GM18498 (cell line): ENCODE data around the gene CAPN5.
"Not testable (repeated sequence)": the region's sequence is repeated elsewhere in the genome, so short reads cannot be mapped to it uniquely, and the experiment has no call there.

Experiments used
- ATAC-seq: cut with Tn5 transposase; IDR thresholded peaks from one replicate; pipeline ENCODE4 v1.9.1; 2021; ENCODE audit warnings: mild to moderate bottlenecking, moderate library complexity; ENCODE audit not compliant: unreplicated experiment

The CAPN5 gene

DNA sequence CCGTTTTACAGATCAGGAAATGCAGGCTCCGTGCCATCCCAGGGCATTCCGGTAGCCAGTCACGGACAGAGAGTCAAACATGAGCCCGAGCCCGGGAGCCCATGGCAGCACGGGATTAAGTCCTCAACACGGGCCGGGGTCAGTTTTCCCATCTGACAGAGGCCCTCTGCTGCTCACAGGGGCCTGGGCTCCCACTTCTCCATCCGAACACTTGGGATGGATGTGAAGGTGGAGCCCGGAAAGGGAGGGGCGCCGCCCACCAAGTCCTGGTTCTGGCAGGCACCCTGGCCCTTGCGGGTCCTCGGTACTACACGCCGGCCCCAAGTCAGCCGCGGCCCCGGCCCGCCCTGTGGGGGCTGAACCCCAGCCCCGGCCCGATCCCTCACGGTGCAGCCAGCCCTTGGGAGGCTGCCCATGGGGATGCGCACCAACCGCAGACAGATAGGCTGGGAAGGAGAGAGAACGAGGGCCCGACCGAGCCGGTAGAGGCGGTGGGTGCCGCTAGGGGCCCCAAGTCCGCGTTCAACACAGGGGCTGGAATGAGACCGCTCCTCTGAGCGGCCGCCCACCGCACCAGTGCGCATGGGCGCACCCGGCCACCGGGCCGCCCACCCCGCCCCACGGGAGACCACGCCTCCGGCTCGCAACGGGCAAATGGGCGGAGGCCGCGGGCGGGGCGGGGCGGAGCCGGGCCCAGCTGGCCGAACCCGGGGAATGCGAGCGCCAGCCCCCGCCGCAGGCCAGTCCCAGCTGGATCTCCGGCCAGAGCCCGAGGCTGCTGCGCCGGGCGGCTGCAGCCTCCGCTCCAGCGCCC lies at the start of gene CAPN5:
Gene CAPN5, plus strand, starts transcription at position 743 of the 814 bp plus-strand sequence. CDS start 17,916 bp downstream, outside the sequence.
- peak; percentile 89 for ATAC-seq

DNA sequence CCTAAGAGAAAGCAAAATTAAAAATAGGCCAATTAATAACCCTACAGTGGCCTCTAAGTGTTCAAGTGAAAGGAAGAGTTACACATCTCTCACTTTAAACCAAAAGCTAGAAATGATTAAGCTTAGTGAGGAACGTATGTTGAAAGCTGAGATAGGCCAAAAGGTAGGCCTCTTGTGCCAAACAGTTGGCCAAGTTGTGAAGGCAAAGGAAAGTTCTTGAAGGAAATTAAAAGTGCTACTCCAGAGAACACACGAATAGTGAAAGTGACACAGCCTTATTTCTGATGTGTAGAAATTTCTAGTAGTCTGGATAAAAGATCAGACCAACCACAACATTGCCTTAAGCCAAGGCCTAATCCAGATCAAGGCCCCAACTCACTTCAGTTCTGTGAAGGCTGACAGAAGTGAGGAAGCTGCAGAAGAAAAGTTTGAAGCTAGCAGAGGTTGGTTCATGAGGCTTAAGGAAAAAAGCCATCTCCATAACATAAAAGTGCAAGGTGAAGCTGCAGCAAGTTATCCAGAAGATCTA lies 48.3 kb upstream of the CAPN5 start:
- not testable (repeated sequence) for ATAC-seq

DNA sequence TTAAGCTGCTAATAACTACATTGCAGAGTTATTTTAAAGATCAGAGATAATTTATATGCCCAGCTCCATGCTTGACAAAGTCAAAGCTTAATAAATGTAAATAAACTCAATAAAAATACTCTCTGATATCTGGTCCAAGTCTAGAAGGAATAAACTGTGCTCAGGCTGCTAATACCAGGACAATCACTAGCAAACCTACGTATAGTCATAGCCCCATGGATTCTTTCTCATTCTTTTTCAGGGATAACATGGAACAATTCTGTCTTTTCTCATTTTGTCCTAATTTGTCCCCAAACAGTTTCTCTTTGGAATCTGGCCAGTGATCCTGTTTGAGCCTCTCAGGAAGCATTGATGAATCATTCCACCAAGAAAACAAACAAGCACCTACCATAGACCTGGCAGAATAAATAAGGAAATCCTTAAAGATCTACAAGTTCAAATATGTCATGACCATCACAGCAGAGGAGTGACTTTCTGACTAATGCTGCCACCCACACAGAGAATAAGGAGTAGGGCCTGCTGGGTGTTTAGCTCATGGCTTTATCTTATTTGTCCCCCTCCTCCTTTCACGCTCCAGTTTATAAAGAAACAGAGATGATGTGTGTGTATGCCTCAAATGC lies 46.7 kb upstream of the CAPN5 start:
- no peak for ATAC-seq

DNA sequence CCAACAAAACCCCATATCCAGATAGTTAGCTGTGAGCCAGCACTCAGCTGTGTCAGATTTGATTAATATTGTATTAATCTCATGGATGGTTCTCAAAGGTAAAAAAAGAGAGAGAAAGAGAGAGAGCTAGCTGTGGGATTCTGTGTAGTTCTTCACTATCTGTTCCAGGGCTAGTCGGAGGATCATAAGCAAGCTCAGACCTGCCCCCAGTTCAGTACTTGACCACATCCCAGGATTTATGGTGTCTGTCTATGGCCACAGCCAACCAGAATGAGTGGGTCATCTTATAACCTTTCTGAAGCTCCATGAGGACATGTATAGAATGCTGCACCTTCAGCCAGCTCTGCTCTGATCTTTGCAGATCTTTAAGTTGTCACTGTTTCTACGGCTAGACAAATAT lies 46.0 kb upstream of the CAPN5 start:
- no peak for ATAC-seq

DNA sequence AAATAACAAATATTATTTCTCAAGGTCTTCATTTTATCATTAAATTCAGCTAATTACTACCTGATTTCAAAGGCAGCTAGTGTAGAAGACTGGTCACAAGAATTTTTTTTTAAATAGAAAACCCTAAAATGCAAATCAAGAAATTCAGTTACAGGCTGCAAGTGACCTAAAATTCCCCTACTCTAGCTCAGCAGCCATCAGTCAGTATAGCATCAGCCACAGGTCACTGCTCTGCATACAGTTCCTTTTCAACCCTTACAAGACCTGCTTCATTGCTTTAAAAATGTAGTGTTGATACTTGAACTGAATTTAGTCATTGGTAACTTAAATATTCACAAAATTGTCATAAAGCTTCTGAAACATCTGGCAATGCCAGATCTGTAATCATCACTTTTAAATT lies 42.0 kb upstream of the CAPN5 start:
- ATAC-seq, result no peak

DNA sequence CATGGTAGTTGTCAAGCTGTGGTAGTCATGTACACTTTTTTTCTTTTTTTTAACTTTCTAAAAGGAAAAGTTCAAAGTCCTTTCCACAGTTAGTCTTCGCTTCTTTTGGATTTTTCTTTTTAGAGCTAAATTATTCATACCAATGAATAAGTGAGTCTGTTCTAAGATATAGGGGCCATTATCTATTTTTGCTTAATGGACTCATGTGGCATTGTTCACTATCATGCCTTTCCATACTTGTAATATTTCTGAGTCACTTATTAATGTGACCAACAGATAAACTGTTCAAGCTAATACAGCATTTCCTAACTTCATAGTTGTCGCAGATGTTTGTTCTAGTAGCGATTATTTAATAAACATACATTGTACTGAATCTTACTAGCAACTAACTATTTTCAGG lies 40.5 kb upstream of the CAPN5 start:
- no peak for ATAC-seq

- ATAC-seq, result no peak
These were observed 40.0 kb upstream of the CAPN5 start for GRCh38 chr11:77026743-77027142.

DNA sequence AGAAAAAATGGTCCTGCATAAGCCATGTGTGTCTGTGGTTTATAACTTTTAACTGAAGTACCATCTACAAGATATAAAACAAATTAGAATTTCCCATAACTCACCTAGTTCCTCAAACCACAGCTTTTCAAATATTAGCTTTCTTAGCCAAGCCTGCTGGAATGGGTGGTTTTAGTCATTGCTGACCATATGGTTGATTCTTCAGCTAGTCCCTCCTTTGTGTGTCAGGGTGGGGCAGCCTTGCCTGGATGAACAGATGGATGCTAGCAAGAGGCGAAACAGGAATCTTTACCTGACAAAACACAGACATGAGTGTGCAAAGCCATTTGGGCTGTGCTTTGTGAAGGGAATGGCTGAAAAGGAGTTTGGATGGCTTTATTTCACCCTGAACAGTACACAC lies 39.5 kb upstream of the CAPN5 start:
- no peak for ATAC-seq

- ATAC-seq, result no peak
These were observed 36.9 kb upstream of the CAPN5 start for GRCh38 chr11:77029829-77030228.

DNA sequence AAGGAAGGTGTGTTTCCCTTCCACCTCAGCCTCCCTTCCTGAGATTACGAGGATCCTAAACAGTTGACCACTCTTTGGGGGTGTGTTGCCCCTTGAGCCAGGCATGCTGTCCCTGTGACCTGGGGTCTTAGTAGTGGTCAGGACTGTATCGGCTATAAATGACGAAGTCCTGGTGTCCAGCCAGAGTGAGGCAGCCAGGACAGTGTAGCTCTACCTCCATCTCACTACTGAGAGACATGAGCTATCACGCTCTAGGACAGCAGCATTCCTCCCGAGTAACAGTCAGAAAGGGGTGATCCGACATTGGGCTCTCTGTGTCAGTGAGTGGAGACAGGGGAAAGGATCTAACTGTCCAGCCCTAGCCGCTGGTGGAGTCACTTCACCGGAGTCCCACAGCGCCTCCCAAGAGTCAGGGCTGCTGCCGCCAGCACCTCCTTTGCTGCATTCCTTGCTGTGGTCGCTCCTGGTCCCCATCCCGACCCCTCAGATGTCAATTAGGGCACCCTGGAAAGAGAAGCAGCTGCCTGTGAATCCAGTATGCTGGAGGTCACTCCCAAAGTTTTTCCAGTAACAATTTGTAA lies 35.8 kb upstream of the CAPN5 start:
- no peak for ATAC-seq

DNA sequence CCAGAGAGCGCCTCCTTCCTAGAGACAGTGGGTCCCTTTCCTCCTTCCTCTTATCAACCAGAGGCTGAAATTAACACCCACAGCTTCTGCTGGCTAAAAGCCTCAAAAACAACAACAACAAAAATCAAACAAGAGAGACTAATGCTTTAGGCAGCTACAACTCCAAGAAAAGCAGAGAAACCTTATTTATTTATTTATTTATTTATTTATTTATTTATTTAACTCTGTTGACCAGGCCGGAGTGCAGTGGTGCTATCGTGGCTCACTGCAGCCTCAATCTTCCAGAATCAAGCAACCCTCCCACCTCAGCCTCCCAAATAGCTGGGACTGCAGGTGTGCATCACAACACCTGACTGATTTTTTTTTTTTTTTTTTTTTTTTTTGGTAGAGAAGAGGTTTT lies 35.2 kb upstream of the CAPN5 start:
- ATAC-seq, result no peak

GRCh38 chr11:77035039-77035438 lies 31.7 kb upstream of the CAPN5 start:
- no peak for ATAC-seq

DNA sequence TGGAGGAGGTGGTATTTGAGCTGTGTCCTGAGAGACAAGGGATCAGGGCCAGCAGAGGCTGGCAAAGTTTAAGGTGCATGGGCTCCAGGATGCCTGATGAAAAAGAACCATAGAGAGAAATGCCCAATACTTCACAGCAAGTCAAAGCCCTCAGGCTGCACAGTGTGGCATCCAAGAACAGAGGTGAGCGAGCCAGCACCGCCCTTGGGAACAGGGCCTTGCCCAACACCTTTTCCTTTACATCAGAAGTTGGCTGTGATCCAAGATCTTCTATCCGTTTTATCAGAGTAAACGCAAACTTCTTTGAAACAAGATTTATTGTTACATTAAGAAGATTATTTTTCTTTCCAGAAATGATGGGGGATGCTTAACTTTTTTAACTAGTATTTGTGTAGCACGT lies 31.2 kb upstream of the CAPN5 start:
- ATAC-seq, result no peak

DNA sequence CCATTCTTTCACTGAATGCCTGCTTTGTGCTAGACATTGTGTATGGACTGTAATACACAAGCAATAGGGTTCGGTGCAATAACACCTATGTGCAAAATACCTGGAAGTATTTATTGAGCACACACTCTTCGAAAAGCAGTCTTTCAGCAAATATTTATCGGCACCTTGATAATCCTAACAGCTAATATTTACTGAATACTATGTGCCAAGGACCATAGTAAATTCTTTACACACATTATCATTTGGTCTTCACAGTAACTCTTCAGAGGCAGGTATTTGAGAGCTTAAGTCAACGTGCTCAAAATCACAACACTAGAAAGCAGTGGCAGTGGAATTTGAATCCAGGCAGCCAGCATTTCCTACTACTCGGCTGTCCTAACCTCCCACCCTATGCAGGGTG lies 30.4 kb upstream of the CAPN5 start:
- ATAC-seq, result no peak

DNA sequence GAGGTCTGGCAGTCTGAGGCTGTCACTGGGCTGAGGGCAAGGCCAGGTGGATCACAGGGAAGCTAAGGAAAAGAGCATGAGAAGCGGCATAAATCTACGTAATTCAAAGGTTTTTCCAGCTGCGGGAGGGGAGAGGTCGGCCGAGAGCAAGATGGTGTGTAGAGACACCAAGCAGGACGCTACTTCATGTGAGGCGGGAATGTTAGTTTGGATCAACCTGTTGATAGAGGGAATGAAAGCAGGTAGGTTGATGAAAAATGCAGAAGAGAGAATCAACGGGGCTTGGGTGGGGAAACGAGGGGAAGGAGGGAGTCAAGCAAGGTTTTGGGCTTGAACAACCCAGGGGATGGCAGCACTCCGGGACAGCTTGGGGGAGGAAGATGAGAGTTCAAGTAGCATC lies 29.7 kb upstream of the CAPN5 start:
- ATAC-seq, result no peak

DNA sequence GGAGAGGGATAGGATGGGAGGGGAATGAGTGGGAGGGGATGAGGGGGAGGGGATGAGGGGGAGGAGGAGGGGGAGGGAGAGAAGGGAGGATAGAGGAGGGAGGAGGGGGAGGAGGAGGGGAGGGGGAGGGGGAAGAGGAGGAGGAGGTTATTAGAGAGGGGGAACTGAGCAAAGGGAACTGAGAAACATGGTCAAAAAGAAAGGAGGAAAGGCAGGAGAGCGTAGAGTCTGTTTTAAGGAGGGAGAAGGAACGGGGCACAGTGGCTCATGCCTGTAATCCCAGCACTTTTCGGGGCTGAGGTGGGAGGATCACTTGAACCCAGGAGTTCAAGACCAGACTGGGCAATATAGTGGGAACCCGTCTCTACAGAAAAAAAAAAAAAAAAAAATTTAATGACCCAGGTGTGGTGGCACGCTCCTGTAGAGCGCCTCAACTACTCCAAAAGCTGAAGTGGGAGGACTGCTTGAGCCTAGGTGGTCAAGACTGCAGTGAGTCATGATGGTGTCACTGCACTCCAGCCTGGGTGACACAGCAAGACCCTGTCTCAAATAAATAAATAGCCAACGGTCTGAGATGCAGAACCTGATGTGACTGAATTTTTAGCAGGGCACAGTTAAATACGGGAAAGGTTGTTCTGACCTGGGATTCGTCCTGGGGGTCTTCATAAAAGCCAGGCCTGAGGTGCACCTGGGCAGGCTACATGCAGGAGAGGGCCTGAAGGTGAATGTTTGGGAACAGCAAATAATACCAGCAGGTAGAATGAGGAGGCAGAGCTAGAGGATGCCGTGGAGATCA lies 28.5 kb upstream of the CAPN5 start:
- no peak for ATAC-seq

DNA sequence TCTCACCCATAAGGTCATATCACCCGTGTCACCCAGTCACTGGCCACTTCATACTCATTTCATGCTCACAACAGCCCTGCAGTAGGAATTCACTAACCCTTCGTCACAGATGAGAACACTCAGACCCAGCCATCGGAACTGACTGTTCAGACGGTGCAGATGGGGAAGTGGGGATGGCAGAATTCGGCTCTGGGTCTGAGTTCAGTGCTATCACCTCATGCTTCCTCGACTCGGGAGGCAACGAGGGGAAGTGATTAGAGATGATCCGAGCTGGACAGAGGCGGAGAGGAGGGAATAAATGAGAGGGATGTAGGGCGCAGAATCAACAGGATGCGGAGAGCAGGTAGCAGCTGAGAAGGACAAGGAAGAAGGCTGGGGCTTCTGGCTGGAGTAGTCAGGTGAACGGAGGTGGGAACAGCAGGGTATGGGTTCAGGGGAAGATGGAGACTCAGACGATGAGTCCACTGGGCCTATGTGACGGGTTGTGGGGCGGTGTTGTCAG lies 27.9 kb upstream of the CAPN5 start:
- ATAC-seq, result no peak

DNA sequence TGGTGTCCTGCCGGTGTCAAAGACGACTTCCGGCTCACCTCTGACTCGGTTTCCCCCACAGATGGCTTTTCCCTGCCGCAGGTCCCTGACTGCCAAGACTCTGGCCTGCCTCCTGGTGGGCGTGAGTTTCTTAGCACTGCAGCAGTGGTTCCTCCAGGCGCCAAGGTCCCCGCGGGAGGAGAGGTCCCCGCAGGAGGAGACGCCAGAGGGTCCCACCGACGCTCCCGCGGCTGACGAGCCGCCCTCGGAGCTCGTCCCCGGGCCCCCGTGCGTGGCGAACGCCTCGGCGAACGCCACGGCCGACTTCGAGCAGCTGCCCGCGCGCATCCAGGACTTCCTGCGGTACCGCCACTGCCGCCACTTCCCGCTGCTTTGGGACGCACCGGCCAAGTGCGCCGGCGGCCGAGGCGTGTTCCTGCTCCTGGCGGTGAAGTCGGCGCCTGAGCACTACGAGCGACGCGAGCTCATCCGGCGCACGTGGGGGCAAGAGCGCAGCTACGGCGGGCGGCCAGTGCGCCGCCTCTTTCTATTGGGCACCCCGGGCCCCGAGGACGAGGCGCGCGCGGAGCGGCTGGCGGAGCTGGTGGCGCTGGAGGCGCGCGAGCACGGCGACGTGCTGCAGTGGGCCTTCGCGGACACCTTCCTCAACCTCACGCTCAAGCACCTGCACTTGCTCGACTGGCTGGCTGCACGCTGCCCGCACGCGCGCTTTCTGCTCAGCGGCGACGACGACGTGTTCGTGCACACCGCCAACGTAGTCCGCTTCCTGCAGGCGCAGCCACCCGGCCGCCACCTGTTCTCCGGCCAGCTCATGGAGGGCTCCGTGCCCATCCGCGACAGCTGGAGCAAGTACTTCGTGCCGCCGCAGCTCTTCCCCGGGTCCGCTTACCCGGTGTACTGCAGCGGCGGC lies 27.0 kb upstream of the CAPN5 start:
- no peak for ATAC-seq

- no peak for ATAC-seq
These were observed 26.4 kb upstream of the CAPN5 start for GRCh38 chr11:77040401-77040777.

GRCh38 chr11:77040889-77041288 lies 25.9 kb upstream of the CAPN5 start:
- ATAC-seq, result no peak
